ENCODE results near the gene ADSS1. TPM values are rescaled to one million over a fixed set of nuclear protein-coding genes. Genes with fewer than 3 reads are reported as not detected.

The ADSS1 gene
- total RNA-seq, 1 experiment from 2014 or later, result 10.0 TPM

- TF ChIP-seq ZNF317 (CRISPR knock-in tag; IDR thresholded peaks at IDR 0.05; ENCODE audit: borderline replicate concordance, low read depth) (no peak), EMX1 (CRISPR knock-in tag; IDR thresholded peaks at IDR 0.05) (no peak), SOX15 (CRISPR knock-in tag; IDR thresholded peaks at IDR 0.05) (no peak), ZNF396 (CRISPR knock-in tag; IDR thresholded peaks at IDR 0.05; ENCODE audit: borderline replicate concordance) (no peak), USF2 (CRISPR knock-in tag; IDR thresholded peaks at IDR 0.05) (no peak), FOXJ3 (CRISPR knock-in tag; IDR thresholded peaks at IDR 0.05; ENCODE audit: borderline replicate concordance) (no peak), NR2C2 (CRISPR knock-in tag; IDR thresholded peaks at IDR 0.05) (no peak), PRDM15 (CRISPR knock-in tag; IDR thresholded peaks at IDR 0.05) (no peak)
- H3K27me3 Mint-ChIP-seq (ENCODE audit: low read depth), result peaks cover 15% of the 10 kb centered on the region
- ChIA-PET CTCF (interaction anchor here (0.9 to 3.8 kb wide), 5 partner anchors 14 to 34 kb away, joined by 3 to 20 read pairs (median 7); no protein-coding TSS in a partner anchor), POLR2A (no interaction called here)
- no peak overlapping the region for H3K27ac Mint-ChIP-seq
- peaks cover 31% of the 10 kb centered on the region for H3K4me1 Mint-ChIP-seq
- H3K36me3 Mint-ChIP-seq, result no peaks in the 10 kb centered on the region
- no peak overlapping the region for H3K4me3 Mint-ChIP-seq
- no peak for DNase-seq (ENCODE audit: low spot score)
- ATAC-seq, result no peak
- H3K9me3 Mint-ChIP-seq, result no peaks in the 10 kb centered on the region
Measured at GRCh38 chr14:104792101-104792884, 68.3 kb downstream of the ADSS1 start.

GRCh38 chr14:104792945-104793702, 69.1 kb downstream of the ADSS1 start:
- Mint-ChIP-seq H3K4me3 (peak overlapping the region; percentile 87), H3K36me3 (no peaks in the 10 kb centered on the region), H3K27me3 (ENCODE audit: low read depth) (peaks cover 23% of the 10 kb centered on the region), H3K27ac (no peak overlapping the region), H3K4me1 (peaks cover 33% of the 10 kb centered on the region), H3K9me3 (no peaks in the 10 kb centered on the region)
- DNase-seq (ENCODE audit: low spot score) (peak; percentile 70), ATAC-seq (no peak)
- TF ChIP-seq E2F1 (CRISPR knock-in tag; IDR thresholded peaks at IDR 0.05) (no peak), CTCF (IDR thresholded peaks at IDR 0.05) (0 out of 2 replicates have a peak, but pooled peaks have one; percentile 15)
- CTCF ChIA-PET, result interaction anchor here (0.9 to 6.2 kb wide), 6 partner anchors 15 to 35 kb away, joined by 3 to 67 read pairs (median 6); no protein-coding TSS in a partner anchor
- POLR2A ChIA-PET, result no interaction called here

- Mint-ChIP-seq H3K27ac (peak overlapping the region; percentile 79; the same call in 1 of the 2 replicates), H3K9me3 (no peaks in the 10 kb centered on the region), H3K4me1 (peaks cover 36% of the 10 kb centered on the region), H3K27me3 (ENCODE audit: low read depth) (peaks cover 28% of the 10 kb centered on the region), H3K4me3 (peak overlapping the region; percentile 87), H3K36me3 (no peaks in the 10 kb centered on the region)
- no peak for DNase-seq (ENCODE audit: low spot score)
- POLR2A ChIA-PET, result no interaction called here
- CTCF ChIA-PET, result interaction anchor here (0.9 to 6.2 kb wide), 5 partner anchors 12 to 34 kb away, joined by 4 to 67 read pairs (median 10); no protein-coding TSS in a partner anchor
- ATAC-seq, result no peak
- TF ChIP-seq CTCF (IDR thresholded peaks at IDR 0.05) (no peak), MLX (CRISPR knock-in tag; IDR thresholded peaks at IDR 0.05) (no peak), ZNF263 (CRISPR knock-in tag; IDR thresholded peaks at IDR 0.05; ENCODE audit: low read depth) (no peak), ELF4 (CRISPR knock-in tag; IDR thresholded peaks at IDR 0.05; ENCODE audit: low read depth) (no peak), NFE2L1 (CRISPR knock-in tag; IDR thresholded peaks at IDR 0.05) (no peak), PRDM15 (CRISPR knock-in tag; IDR thresholded peaks at IDR 0.05) (no peak)
Measured at GRCh38 chr14:104793703-104793959, 69.6 kb downstream of the ADSS1 start.
